IMR-90 (cell line): ENCODE measurements around the gene BRINP3. TPM values are rescaled to one million over a fixed set of nuclear protein-coding genes. Genes with fewer than 3 reads are reported as not detected.
A peak's percentile ranks its signal among the peaks of the same experiment; 100 is the strongest.

Source experiments
- ATAC-seq: fragments of 200-7000 bp; cut with Tn5 transposase; 2 replicates; pipeline ENCODE4 v1.9.1; 2020; ENCODE audit warnings: low read depth, mild to moderate bottlenecking, moderate library complexity
- BruUV-seq: library from RNA; stranded (reverse); fragments of 400-500 nt; replicated peaks from 2 replicates; lab custom pipeline; 2021; lab: Mats Ljungman, UMichigan
- CTCF ChIA-PET: fragments of 300-600 bp; formaldehyde crosslinking; extraction: SDS; loops from one replicate; lab custom pipeline; 2021; ENCODE audit warnings: antibody characterized with exemption; lab: Yijun Ruan, JAX
- POLR2A ChIA-PET: fragments of 300-600 bp; sonication (Branson Sonifier 250); formaldehyde crosslinking; loops from one replicate; lab custom pipeline; 2022; ENCODE audit warnings: antibody characterized with exemption; ENCODE audit not compliant: unreplicated experiment; lab: Charles Lee
- DNase-seq: peaks from one replicate; pipeline ENCODE4 v3.0.0; 2013
- H2AFZ ChIP-seq: replicated peaks from 2 replicates; pipeline ENCODE3; 2013; ENCODE audit warnings: low read length, mild to moderate bottlenecking; ENCODE audit not compliant: poor library complexity
- H2AK5ac ChIP-seq: 2 replicates; pipeline ENCODE4 v1.6.1; 2013; ENCODE audit warnings: low read depth, low read length, inconsistent platforms
- H2AK9ac ChIP-seq: replicated peaks from 2 replicates; pipeline ENCODE3; 2013; ENCODE audit warnings: mild to moderate bottlenecking, low read depth, low read length, moderate library complexity; ENCODE audit not compliant: poor library complexity
- H2BK120ac ChIP-seq: 2 replicates; pipeline ENCODE4 v1.6.1; 2013; ENCODE audit warnings: low read depth, low read length, inconsistent platforms
- H2BK15ac ChIP-seq: 3 replicates; pipeline ENCODE4 v1.6.1; 2013; ENCODE audit warnings: low read depth, low read length, inconsistent platforms
- H2BK20ac ChIP-seq: 2 replicates; pipeline ENCODE4 v1.6.1; 2013; ENCODE audit warnings: low read depth, mild to moderate bottlenecking, inconsistent platforms, low read length, moderate library complexity
- H2BK5ac ChIP-seq: 2 replicates; pipeline ENCODE4 v1.6.1; 2013; ENCODE audit warnings: mild to moderate bottlenecking, low read depth, low read length, inconsistent platforms; ENCODE audit not compliant: poor library complexity, severe bottlenecking
- H3K14ac ChIP-seq: replicated peaks from 2 replicates; pipeline ENCODE4 v1.6.1; 2013; ENCODE audit warnings: low read depth, low read length, inconsistent platforms
- H3K18ac ChIP-seq: 2 replicates; pipeline ENCODE4 v1.6.1; 2013; ENCODE audit warnings: low read depth, low read length, control low read depth
- H3K23ac ChIP-seq: 2 replicates; pipeline ENCODE4 v1.6.1; 2013; ENCODE audit warnings: low read depth, low read length, inconsistent platforms
- H3K27ac ChIP-seq: 2 replicates; pipeline ENCODE4 v1.5.1; 2013; ENCODE audit warnings: mild to moderate bottlenecking, control low read depth, low read length; ENCODE audit not compliant: insufficient read depth
- H3K27me3 ChIP-seq: 2 replicates; pipeline ENCODE4 v1.6.1; 2013; ENCODE audit warnings: low read length; ENCODE audit not compliant: control insufficient read depth, insufficient read depth
- H3K36me3 ChIP-seq: 2 replicates; pipeline ENCODE4 v1.6.1; 2013; ENCODE audit warnings: low read length, mixed read lengths; ENCODE audit not compliant: control insufficient read depth, insufficient read depth
- H3K4ac ChIP-seq: 2 replicates; pipeline ENCODE4 v1.6.1; 2013; ENCODE audit warnings: low read depth, low read length, inconsistent platforms
- H3K4me1 ChIP-seq: 2 replicates; pipeline ENCODE4 v1.6.1; 2013; ENCODE audit warnings: low read length, mixed read lengths; ENCODE audit not compliant: control insufficient read depth, insufficient read depth
- H3K4me2 ChIP-seq: 2 replicates; pipeline ENCODE4 v1.6.1; 2013; ENCODE audit warnings: low read depth, mild to moderate bottlenecking, control low read depth, low read length, moderate library complexity
- H3K4me3 ChIP-seq: 2 replicates; pipeline ENCODE4 v1.5.1; 2013; ENCODE audit warnings: low read depth, mild to moderate bottlenecking, control low read depth, low read length, moderate library complexity; ENCODE audit not compliant: insufficient read depth
- H3K56ac ChIP-seq: 2 replicates; pipeline ENCODE4 v1.6.1; 2013; ENCODE audit warnings: low read length, inconsistent platforms; ENCODE audit not compliant: insufficient read depth; ENCODE audit errors: extremely low read depth
- H3K79me1 ChIP-seq, 2 experiments: 2 replicates each; pipeline ENCODE4 v1.6.1; 2013; ENCODE audit warnings: low read length in 2 of 2, inconsistent platforms in 1 of 2, low read depth in 1 of 2
- H3K9ac ChIP-seq: 2 replicates; pipeline ENCODE4 v1.6.1; 2013; ENCODE audit warnings: low read depth, low read length, control low read depth
- H3K9me1 ChIP-seq: 2 replicates; pipeline ENCODE4 v1.6.1; 2013; ENCODE audit warnings: low read length, inconsistent platforms; ENCODE audit not compliant: insufficient read depth
- H3K9me3 ChIP-seq: 2 replicates; pipeline ENCODE4 v1.6.1; 2013; ENCODE audit warnings: low read length; ENCODE audit not compliant: control insufficient read depth, insufficient read depth
- H4K20me1 ChIP-seq: 2 replicates; pipeline ENCODE4 v1.6.1; 2013; ENCODE audit warnings: low read length, inconsistent platforms; ENCODE audit not compliant: insufficient read depth
- H4K5ac ChIP-seq: 2 replicates; pipeline ENCODE4 v1.6.1; 2013; ENCODE audit warnings: mild to moderate bottlenecking, low read depth, low read length, control low read depth
- H4K8ac ChIP-seq, 2 experiments: 2 replicates each; pipeline ENCODE4 v1.6.1; 2013; ENCODE audit warnings: low read depth in 2 of 2, low read length in 2 of 2, control low read depth in 1 of 2, inconsistent platforms in 1 of 2
- H4K91ac ChIP-seq: 2 replicates; pipeline ENCODE4 v1.6.1; 2013; ENCODE audit warnings: low read depth, low read length, inconsistent platforms; ENCODE audit not compliant: insufficient read depth
- BHLHE40 ChIP-seq: fragments of 150-350 bp; IDR thresholded peaks from 2 replicates; pipeline ENCODE4 v1.6.1; 2016; ENCODE audit warnings: mild to moderate bottlenecking, low read depth, low read length
- CEBPB ChIP-seq: IDR thresholded peaks from 2 replicates; pipeline ENCODE4 v1.6.1; 2012; ENCODE audit warnings: low read depth, low read length, improper control_type of control experiment
- CTCF ChIP-seq: conservative IDR thresholded peaks from 2 replicates; pipeline ENCODE4 v1.5.1; 2012; ENCODE audit warnings: mild to moderate bottlenecking, low read depth, low read length, improper control_type of control experiment
- MAFK ChIP-seq: IDR thresholded peaks from 2 replicates; pipeline ENCODE4 v1.6.1; 2012; ENCODE audit warnings: low read depth, low read length, improper control_type of control experiment
- MXI1 ChIP-seq: IDR thresholded peaks from 2 replicates; pipeline ENCODE4 v1.6.1; 2012; ENCODE audit warnings: low read depth, mild to moderate bottlenecking, low read length, moderate library complexity, borderline replicate concordance
- WGBS, 2 experiments: methylation state at CpG; one replicate each; pipeline versions ENCODE4 v1.1.5 to v1.1.7; 2013; ENCODE audit warnings: missing lambda C conversion rate in 2 of 2; ENCODE audit not compliant: insufficient read length in 1 of 2; ENCODE audit errors: extremely low coverage in 2 of 2; 5-methylcytosine and 5-hydroxymethylcytosine counted together
- dilution Hi-C: fragments of 300-500 bp; cut with HindIII; formaldehyde crosslinking; loops from one replicate; pipeline ENCODE4 v1.14.3; 2018; ENCODE audit warnings: low sequenced_read_pairs; ENCODE audit not compliant: unreplicated experiment
- in situ Hi-C: fragments of 300-500 bp; cut with MboI; formaldehyde crosslinking; loops from 3 replicates; pipeline ENCODE4 v1.14.3; 2019; ENCODE audit warnings: low sequenced_read_pairs, inconsistent platforms, mixed read lengths
- intact Hi-C: fragments of 100-400 bp; cut with micrococcal nuclease; formaldehyde crosslinking; loops from 2 replicates; pipeline ENCODE4 v1.10.0; 2022
- polyA plus RNA-seq, 3 experiments: library from polyadenylated mRNA; depleted of rRNA; stranded (reverse); fragments of >200 nt; gene quantifications; 2 replicates each; pipeline ENCODE4 v1.2.3, GENCODE V29; 2012; ENCODE audit warnings: low replicate concordance in 1 of 3
- total RNA-seq: library from RNA; depleted of rRNA; stranded (reverse); fragments of >200 nt; gene quantifications from 2 replicates; pipeline ENCODE4 v1.2.3, GENCODE V29; 2012

BRINP3 gene
- total and polyA plus RNA-seq, 2 of the 4 experiments (the other 2 are of a cell fraction), result 0.15 to 0.36 TPM

GRCh38 chr1:190474650-190475211 is 2.9 kb downstream of the BRINP3 start:
- no TSS peak for BruUV-seq
- Histone ChIP-seq H2AK9ac (no peak overlapping the region), H3K9me1 (no peaks in the 10 kb centered on the region), H3K36me3 (no peaks in the 10 kb centered on the region), H4K8ac (peak overlapping the region in 1 of 2 experiments; percentile 22; a peak in 1 of 4 replicates), H3K79me1 (no peaks in the 10 kb centered on the region), H3K4me3 (peak overlapping the region; percentile 41), H3K27ac (no peak overlapping the region), H3K4ac (peak overlapping the region; percentile 33; the same call in 1 of the 2 replicates), H4K5ac (no peak overlapping the region), H4K91ac (no peak overlapping the region), H4K20me1 (no peaks in the 10 kb centered on the region), H3K9me3 (no peaks in the 10 kb centered on the region), H2AK5ac (no peak overlapping the region), H3K9ac (peak overlapping the region; percentile 12; the same call in 1 of the 2 replicates), H3K56ac (no peak overlapping the region), H2BK20ac (no peak overlapping the region), H3K27me3 (no peaks in the 10 kb centered on the region; the same call in 1 of the 2 replicates), H3K14ac (peak overlapping the region; percentile 52), H3K4me1 (no peaks in the 10 kb centered on the region), H2BK5ac (no peak overlapping the region), H2BK120ac (no peak overlapping the region), H2AFZ (peak overlapping the region; percentile 83), H3K4me2 (peak overlapping the region; percentile 94), H2BK15ac (no peak overlapping the region), H3K18ac (no peak overlapping the region), H3K23ac (0 out of 2 replicates have a peak overlapping the region, but pooled peaks have one; percentile 36)
- ChIA-PET POLR2A (no interaction called here), CTCF (no interaction called here)
- ATAC-seq, result peak; percentile 63
- TF ChIP-seq MAFK (no peak), MXI1 (no peak), CTCF (no peak), BHLHE40 (no peak), CEBPB (no peak)
- dilution Hi-C loops, result no loop called here
- intact Hi-C loops, result loop anchor here (10.0 kb wide), 1 partner anchor 280 kb away; no protein-coding TSS in a partner anchor
- DNase-seq, result peak; percentile 3
- no CpG with 5 or more reads among the region's 13 CpGs for WGBS, 2 experiments
- in situ Hi-C loops, result no loop called here
